GM19193 (cell line): Measurements from ENCODE around the gene RUNX3.

Experiments
- POLR2A ChIP-seq: IDR thresholded peaks from 4 replicates; pipeline ENCODE4 v1.6.1; 2011; ENCODE audit not compliant: insufficient read depth, insufficient read length; ENCODE audit errors: extremely low read depth

Gene RUNX3

GRCh38 chr1:24888061-24888970 is 41.8 kb downstream of the RUNX3 start:
- no peak for TF ChIP-seq POLR2A

GRCh38 chr1:24886241-24886640 is 43.8 kb downstream of the RUNX3 start:
- no peak for TF ChIP-seq POLR2A

GRCh38 chr1:24884751-24885150 is 45.3 kb downstream of the RUNX3 start:
- no peak for TF ChIP-seq POLR2A

- TF ChIP-seq POLR2A = no peak
Measured at GRCh38 chr1:24881034-24881433, 49.0 kb downstream of the RUNX3 start.

GRCh38 chr1:24878775-24879742 is 51.0 kb downstream of the RUNX3 start:
- no peak for TF ChIP-seq POLR2A

GRCh38 chr1:24878045-24878444 is 52.0 kb downstream of the RUNX3 start:
- TF ChIP-seq POLR2A = no peak

- TF ChIP-seq POLR2A = no peak
Measured at GRCh38 chr1:24875991-24876506, 54.0 kb downstream of the RUNX3 start.

GRCh38 chr1:24875257-24875656 is 54.8 kb downstream of the RUNX3 start:
- no peak for TF ChIP-seq POLR2A

- TF ChIP-seq POLR2A = no peak
Measured at GRCh38 chr1:24874611-24875234, 55.4 kb downstream of the RUNX3 start.

GRCh38 chr1:24874056-24874455 is 56.0 kb downstream of the RUNX3 start:
- TF ChIP-seq POLR2A = no peak

- TF ChIP-seq POLR2A = no peak
Measured at GRCh38 chr1:24873148-24873547, 56.9 kb downstream of the RUNX3 start.

- no peak for TF ChIP-seq POLR2A
Measured at GRCh38 chr1:24872061-24872850, 57.8 kb downstream of the RUNX3 start.

GRCh38 chr1:24871306-24871901 is 58.7 kb downstream of the RUNX3 start:
- no peak for TF ChIP-seq POLR2A
